GM18507 (cell line): Measurements from ENCODE around the gene BBLN.
A peak's percentile ranks its signal among the peaks of the same experiment; 100 is the strongest.
"Not testable (repeated sequence)": the region's sequence is repeated elsewhere in the genome, so short reads cannot be mapped to it uniquely, and the experiment has no call there.

Experiments
- DNase-seq: peaks from one replicate; pipeline ENCODE4 v3.0.0; 2011; ENCODE audit warnings: low read depth; ENCODE audit not compliant: insufficient read length; ENCODE audit errors: extremely low spot score
- FAIRE-seq: peaks from 2 replicates; lab custom pipeline; 2011; peaks lifted over from hg19 to GRCh38; lab: Jason Lieb, UNC

BBLN gene

GRCh38 chr9:128159784-128160602 is at the start of gene BBLN:
BBLN (plus strand) TSS chr9:128160265; CDS start chr9:128160408, 143 bp downstream.
- DNase-seq: peak; percentile 96
- FAIRE-seq: peak; percentile 67

- not testable (repeated sequence) for DNase-seq, FAIRE-seq
Measured at GRCh38 chr9:128111726-128112125, 48.3 kb upstream of the BBLN start.

GRCh38 chr9:128113526-128114325 is 46.3 kb upstream of the BBLN start:
- no peak for FAIRE-seq
- DNase-seq: no peak

- FAIRE-seq: no peak
Measured at GRCh38 chr9:128114326-128115186, 45.5 kb upstream of the BBLN start.

GRCh38 chr9:128115187-128116103 is 44.6 kb upstream of the BBLN start:
- FAIRE-seq (peak; percentile 42), DNase-seq (peak; percentile 32)

More at GRCh38 chr9:128114326-128115186, 45.5 kb upstream of the BBLN start:
- DNase-seq: no peak

- no peak for DNase-seq
- no peak for FAIRE-seq
Measured at GRCh38 chr9:128116104-128117083, 43.7 kb upstream of the BBLN start.

- peak; percentile 88 for DNase-seq
- peak; percentile 97 for FAIRE-seq
Measured at GRCh38 chr9:128117613-128118471, 42.2 kb upstream of the BBLN start.

GRCh38 chr9:128118472-128118857 is 41.6 kb upstream of the BBLN start:
- FAIRE-seq (no peak), DNase-seq (no peak)

GRCh38 chr9:128118971-128119665 is 40.9 kb upstream of the BBLN start:
- DNase-seq (no peak), FAIRE-seq (no peak)

- FAIRE-seq (no peak), DNase-seq (no peak)
Measured at GRCh38 chr9:128120061-128120740, 39.9 kb upstream of the BBLN start.

- DNase-seq: no peak
Measured at GRCh38 chr9:128120741-128121465, 39.2 kb upstream of the BBLN start.

GRCh38 chr9:128121466-128121810 is 38.6 kb upstream of the BBLN start:
- FAIRE-seq: no peak
- no peak for DNase-seq

More at GRCh38 chr9:128120741-128121465, 39.2 kb upstream of the BBLN start:
- FAIRE-seq: no peak

- no peak for FAIRE-seq
- no peak for DNase-seq
Measured at GRCh38 chr9:128121924-128122808, 37.9 kb upstream of the BBLN start.

GRCh38 chr9:128122809-128123175 is 37.3 kb upstream of the BBLN start:
- no peak for FAIRE-seq
- no peak for DNase-seq
